Ishikawa (cell line): ENCODE measurements around the gene WDFY2.

ENCODE experiments used
- CEBPB ChIP-seq: IDR thresholded peaks from 2 replicates; pipeline ENCODE4 v1.6.1; 2012
- CREB1 ChIP-seq: IDR thresholded peaks from 2 replicates; pipeline ENCODE4 v1.6.1; 2012; ENCODE audit warnings: low read depth
- EGR1 ChIP-seq: IDR thresholded peaks from 2 replicates; pipeline ENCODE4 v1.6.1; 2012
- EP300 ChIP-seq: IDR thresholded peaks from 2 replicates; pipeline ENCODE4 v1.6.1; 2012; ENCODE audit warnings: borderline replicate concordance
- FOXM1 ChIP-seq: IDR thresholded peaks from 2 replicates; pipeline ENCODE4 v1.6.1; 2012; ENCODE audit warnings: low read depth, borderline replicate concordance
- NFIC ChIP-seq: IDR thresholded peaks from 2 replicates; pipeline ENCODE4 v1.6.1; 2012
- RAD21 ChIP-seq: IDR thresholded peaks from 2 replicates; pipeline ENCODE4 v1.6.1; 2012; ENCODE audit warnings: low read depth
- TAF1 ChIP-seq: IDR thresholded peaks from 2 replicates; pipeline ENCODE4 v1.6.1; 2012; ENCODE audit warnings: low read depth, mild to moderate bottlenecking
- TCF12 ChIP-seq: IDR thresholded peaks from 2 replicates; pipeline ENCODE4 v1.6.1; 2012; ENCODE audit warnings: low read depth
- TEAD4 ChIP-seq: IDR thresholded peaks from 2 replicates; pipeline ENCODE4 v1.6.1; 2012
- YY1 ChIP-seq: IDR thresholded peaks from 2 replicates; pipeline ENCODE4 v1.6.1; 2012; ENCODE audit warnings: low read depth
- ZBTB7A ChIP-seq: IDR thresholded peaks from 2 replicates; pipeline ENCODE4 v1.6.1; 2012; ENCODE audit warnings: low read depth
- TF ChIP-seq, protein P1 (sequence below): IDR thresholded peaks from 2 replicates; pipeline ENCODE4 v1.6.1; 2012
- TF ChIP-seq, protein P2 (sequence below): IDR thresholded peaks from 2 replicates; pipeline ENCODE4 v1.6.1; 2012
- TF ChIP-seq, protein P3 (sequence below): IDR thresholded peaks from 2 replicates; pipeline ENCODE4 v1.6.1; 2012; ENCODE audit warnings: low read depth, mild to moderate bottlenecking

Gene WDFY2

DNA sequence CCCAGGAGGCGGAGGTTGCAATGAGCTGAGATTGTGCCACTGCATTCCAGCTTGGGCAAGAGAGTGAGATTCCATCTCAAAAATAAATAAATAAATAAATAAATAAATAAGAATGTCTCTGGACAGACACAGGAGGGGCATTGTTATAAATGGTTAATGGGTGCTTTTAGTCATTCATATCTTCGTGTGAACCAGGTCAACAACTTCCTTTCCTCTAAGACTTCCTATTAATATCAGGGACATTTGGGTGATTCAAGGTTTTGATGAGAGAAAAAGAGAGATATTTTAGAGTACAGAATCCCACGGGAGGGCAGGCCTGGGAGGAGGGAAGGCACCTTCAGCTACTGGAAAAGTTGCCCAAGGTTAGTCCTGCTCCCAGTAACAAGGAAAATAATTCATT, 195.8 kb downstream of the WDFY2 start:
- TF ChIP-seq, protein P1, sequence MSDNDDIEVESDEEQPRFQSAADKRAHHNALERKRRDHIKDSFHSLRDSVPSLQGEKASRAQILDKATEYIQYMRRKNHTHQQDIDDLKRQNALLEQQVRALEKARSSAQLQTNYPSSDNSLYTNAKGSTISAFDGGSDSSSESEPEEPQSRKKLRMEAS = no peak
- no peak for TF ChIP-seq ZBTB7A

DNA sequence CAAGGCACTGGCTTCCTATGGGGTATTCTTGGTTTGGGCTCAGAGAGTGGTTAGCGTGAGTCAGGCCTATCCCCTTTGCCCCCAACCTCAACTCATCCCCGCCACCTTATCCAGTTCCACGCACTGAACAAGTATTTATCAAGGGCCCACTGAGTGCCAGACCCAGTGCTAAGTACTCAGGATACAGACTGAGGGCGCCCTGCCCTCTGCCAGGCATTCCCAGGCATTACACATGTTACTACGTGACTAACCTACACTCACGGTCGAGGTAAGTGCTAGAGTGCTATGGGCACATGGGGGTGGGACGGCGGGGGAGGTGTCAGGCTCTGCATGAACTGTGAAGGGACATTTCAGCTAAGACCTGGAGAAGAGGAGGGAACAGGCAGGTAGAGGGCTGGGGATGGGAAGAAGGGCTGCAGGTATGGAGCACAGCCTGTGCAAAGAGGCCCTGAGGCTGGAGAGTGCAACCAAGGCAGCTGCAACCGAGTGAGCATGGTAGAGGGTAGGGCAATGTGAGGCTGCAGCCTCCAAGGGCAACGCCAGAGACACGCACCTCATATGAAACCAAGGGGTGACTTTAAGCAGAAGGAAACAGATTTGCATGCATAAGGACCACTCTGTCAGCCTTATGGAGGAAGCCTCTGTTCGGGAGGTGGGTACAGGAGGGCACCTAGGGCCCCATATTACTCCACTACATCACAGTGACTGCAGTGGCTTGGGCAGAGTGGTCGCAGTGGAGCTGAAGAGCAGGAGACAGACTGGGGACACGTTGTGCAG, 197.2 kb downstream of the WDFY2 start:
- TF ChIP-seq TCF12 = no peak
- no peak for TF ChIP-seq YY1
- TF ChIP-seq, protein P2, sequence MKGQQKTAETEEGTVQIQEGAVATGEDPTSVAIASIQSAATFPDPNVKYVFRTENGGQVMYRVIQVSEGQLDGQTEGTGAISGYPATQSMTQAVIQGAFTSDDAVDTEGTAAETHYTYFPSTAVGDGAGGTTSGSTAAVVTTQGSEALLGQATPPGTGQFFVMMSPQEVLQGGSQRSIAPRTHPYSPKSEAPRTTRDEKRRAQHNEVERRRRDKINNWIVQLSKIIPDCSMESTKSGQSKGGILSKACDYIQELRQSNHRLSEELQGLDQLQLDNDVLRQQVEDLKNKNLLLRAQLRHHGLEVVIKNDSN = no peak
- TF ChIP-seq, protein P1 = no peak
- peak; percentile 50 for TF ChIP-seq RAD21
- no peak for TF ChIP-seq FOXM1
- no peak for TF ChIP-seq NFIC
- no peak for TF ChIP-seq CREB1

DNA sequence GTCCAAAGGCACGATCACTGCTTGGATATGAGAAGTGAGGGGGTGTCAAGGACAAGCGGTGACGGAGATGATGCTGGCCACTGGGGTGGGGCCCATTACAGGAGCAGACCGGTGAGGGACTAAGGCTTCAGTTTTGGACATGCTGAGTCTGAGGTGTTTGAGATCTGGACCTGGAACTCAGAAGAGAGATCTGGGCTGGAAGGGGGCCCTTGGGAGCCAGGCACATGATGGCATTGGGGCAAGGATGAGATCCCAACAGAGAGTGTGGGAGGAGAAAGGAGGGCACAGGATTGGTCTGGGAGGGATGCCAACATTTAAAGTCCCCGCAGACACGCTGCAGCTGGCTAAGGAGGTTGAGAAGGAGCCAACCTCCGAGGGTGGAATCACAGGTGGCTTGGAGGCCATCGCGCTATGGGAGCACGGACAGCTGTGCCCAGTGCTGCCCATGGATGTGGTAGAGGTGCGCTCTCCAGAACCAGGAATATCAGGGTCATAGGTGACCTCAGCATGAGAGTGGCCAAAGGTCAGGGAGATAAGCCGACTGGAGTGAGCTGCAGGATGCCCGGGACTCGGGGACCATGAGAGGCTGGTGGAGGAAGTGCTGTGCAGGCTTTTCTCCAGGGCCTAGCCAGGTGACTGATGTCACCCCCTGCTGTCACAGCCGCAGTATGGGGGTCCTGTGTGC, 197.9 kb downstream of the WDFY2 start:
- TF ChIP-seq ZBTB7A (no peak), EGR1 (no peak), RAD21 (no peak), NFIC (no peak), FOXM1 (no peak), TCF12 (no peak), YY1 (no peak), CEBPB (no peak), TEAD4 (no peak), EP300 (no peak), CREB1 (no peak), TAF1 (no peak)
- TF ChIP-seq, protein P1 = no peak
- TF ChIP-seq, protein P2 = no peak
- TF ChIP-seq, protein P3, sequence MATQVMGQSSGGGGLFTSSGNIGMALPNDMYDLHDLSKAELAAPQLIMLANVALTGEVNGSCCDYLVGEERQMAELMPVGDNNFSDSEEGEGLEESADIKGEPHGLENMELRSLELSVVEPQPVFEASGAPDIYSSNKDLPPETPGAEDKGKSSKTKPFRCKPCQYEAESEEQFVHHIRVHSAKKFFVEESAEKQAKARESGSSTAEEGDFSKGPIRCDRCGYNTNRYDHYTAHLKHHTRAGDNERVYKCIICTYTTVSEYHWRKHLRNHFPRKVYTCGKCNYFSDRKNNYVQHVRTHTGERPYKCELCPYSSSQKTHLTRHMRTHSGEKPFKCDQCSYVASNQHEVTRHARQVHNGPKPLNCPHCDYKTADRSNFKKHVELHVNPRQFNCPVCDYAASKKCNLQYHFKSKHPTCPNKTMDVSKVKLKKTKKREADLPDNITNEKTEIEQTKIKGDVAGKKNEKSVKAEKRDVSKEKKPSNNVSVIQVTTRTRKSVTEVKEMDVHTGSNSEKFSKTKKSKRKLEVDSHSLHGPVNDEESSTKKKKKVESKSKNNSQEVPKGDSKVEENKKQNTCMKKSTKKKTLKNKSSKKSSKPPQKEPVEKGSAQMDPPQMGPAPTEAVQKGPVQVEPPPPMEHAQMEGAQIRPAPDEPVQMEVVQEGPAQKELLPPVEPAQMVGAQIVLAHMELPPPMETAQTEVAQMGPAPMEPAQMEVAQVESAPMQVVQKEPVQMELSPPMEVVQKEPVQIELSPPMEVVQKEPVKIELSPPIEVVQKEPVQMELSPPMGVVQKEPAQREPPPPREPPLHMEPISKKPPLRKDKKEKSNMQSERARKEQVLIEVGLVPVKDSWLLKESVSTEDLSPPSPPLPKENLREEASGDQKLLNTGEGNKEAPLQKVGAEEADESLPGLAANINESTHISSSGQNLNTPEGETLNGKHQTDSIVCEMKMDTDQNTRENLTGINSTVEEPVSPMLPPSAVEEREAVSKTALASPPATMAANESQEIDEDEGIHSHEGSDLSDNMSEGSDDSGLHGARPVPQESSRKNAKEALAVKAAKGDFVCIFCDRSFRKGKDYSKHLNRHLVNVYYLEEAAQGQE = no peak

DNA sequence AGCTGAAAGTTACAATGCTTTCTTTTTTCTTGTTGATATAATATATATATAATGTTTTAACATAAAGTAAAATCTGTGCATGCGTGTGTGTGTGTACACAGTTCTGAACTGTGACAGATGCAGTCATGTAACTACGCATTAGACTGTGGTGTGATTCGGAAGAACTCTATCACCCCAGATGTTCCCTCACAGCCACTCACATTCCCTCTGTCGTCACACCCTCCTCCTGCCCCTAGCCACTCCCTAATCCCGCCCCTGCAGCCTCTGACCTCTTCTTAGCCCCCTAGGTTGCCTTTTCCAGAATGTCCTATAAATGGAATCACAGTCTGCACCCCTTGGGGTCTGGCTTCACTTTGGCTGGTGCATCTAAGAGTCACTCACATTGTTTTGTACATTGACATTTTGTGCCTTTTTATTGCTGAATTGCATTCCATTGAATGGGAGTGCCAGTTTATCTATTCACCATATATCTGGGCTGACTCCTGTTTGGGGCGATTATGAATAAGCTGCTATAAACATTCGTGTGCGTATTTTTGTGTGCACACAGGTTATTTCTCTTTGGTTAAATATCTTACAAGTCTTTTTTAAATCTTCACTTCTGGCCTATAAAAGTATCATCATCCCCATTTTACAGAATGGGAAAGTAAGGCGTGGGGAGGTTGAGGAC, 199.3 kb downstream of the WDFY2 start:
- no peak for TF ChIP-seq NFIC
- no peak for TF ChIP-seq YY1
- TF ChIP-seq CEBPB = no peak
- no peak for TF ChIP-seq TCF12
- no peak for TF ChIP-seq TEAD4
- no peak for TF ChIP-seq ZBTB7A
- TF ChIP-seq FOXM1 = no peak
- no peak for TF ChIP-seq TAF1
- no peak for TF ChIP-seq EP300
- TF ChIP-seq, protein P2 = no peak
- TF ChIP-seq, protein P3 = no peak
- no peak for TF ChIP-seq CREB1
- TF ChIP-seq, protein P1 = no peak
- TF ChIP-seq RAD21 = no peak
- no peak for TF ChIP-seq EGR1
